SK-N-SH treated with all-trans-retinoic acid at 6 μM for 48 hours (cell line): Measurements from ENCODE around the gene RRP15.

ENCODE experiments used
- ATAC-seq: fragments of 200-7000 bp; cut with Tn5 transposase; 3 replicates; pipeline ENCODE4 v1.9.1; 2020; ENCODE audit warnings: mild to moderate bottlenecking, moderate library complexity
- ARNTL ChIP-seq: fragments of 450-650 bp; formaldehyde crosslinking; IDR thresholded peaks from 2 replicates; pipeline ENCODE4 v1.5.0; 2020; ENCODE audit warnings: low read depth, mild to moderate bottlenecking, moderate library complexity, borderline replicate concordance
- BACH2 ChIP-seq: fragments of 250-450 bp; sonication (Bioruptor Pico); IDR thresholded peaks from 2 replicates; pipeline ENCODE4 v1.9.0; 2021; ENCODE audit warnings: mild to moderate bottlenecking, borderline replicate concordance
- CREB5 ChIP-seq: fragments of 250-450 bp; sonication (Bioruptor Pico); IDR thresholded peaks from 2 replicates; pipeline ENCODE4 v1.5.1; 2020; ENCODE audit warnings: low read depth, mild to moderate bottlenecking, moderate library complexity
- CSDC2 ChIP-seq: fragments of 250-450 bp; sonication (Bioruptor Pico); IDR thresholded peaks from 2 replicates; pipeline ENCODE4 v1.5.0; 2020; ENCODE audit warnings: mild to moderate bottlenecking, moderate library complexity
- CSRNP3 ChIP-seq: fragments of 250-450 bp; sonication (Bioruptor Pico); IDR thresholded peaks from 2 replicates; pipeline ENCODE4 v1.5.1; 2021; ENCODE audit warnings: mild to moderate bottlenecking, moderate library complexity
- ESRRG ChIP-seq: fragments of 250-450 bp; sonication (Bioruptor Pico); IDR thresholded peaks from 2 replicates; pipeline ENCODE4 v1.6.1; 2021; ENCODE audit warnings: mild to moderate bottlenecking
- GLIS3 ChIP-seq: fragments of 250-450 bp; sonication (Bioruptor Pico); IDR thresholded peaks from 2 replicates; pipeline ENCODE4 v1.5.0; 2020; ENCODE audit warnings: mild to moderate bottlenecking, moderate library complexity
- ISL1 ChIP-seq: fragments of 250-450 bp; sonication (Bioruptor Pico); IDR thresholded peaks from 2 replicates; pipeline ENCODE4 v2.1.2; 2022; ENCODE audit warnings: mild to moderate bottlenecking, moderate library complexity
- OSR1 ChIP-seq: fragments of 250-450 bp; sonication (Bioruptor Pico); IDR thresholded peaks from 2 replicates; pipeline ENCODE4 v1.8.0; 2022; ENCODE audit warnings: moderate library complexity, mild to moderate bottlenecking, inconsistent platforms
- PATZ1 ChIP-seq: fragments of 250-450 bp; sonication (Bioruptor Pico); IDR thresholded peaks from 2 replicates; pipeline ENCODE4 v1.8.0; 2020; ENCODE audit warnings: mild to moderate bottlenecking, moderate library complexity, borderline replicate concordance
- POU6F1 ChIP-seq: fragments of 250-450 bp; sonication (Bioruptor Pico); IDR thresholded peaks from 2 replicates; pipeline ENCODE4 v1.8.0; 2021; ENCODE audit warnings: low read depth, mild to moderate bottlenecking, moderate library complexity, borderline replicate concordance
- PPARA ChIP-seq: fragments of 250-450 bp; sonication (Bioruptor Pico); IDR thresholded peaks from 2 replicates; pipeline ENCODE4 v1.5.0; 2020; ENCODE audit warnings: mild to moderate bottlenecking, borderline replicate concordance
- RARB ChIP-seq: fragments of 250-450 bp; sonication (Bioruptor Pico); IDR thresholded peaks from 2 replicates; pipeline ENCODE4 v1.8.0; 2021; ENCODE audit warnings: mild to moderate bottlenecking, moderate library complexity
- SNAI2 ChIP-seq: fragments of 250-450 bp; sonication (Bioruptor Pico); IDR thresholded peaks from 2 replicates; pipeline ENCODE4 v1.5.0; 2020; ENCODE audit warnings: mild to moderate bottlenecking, moderate library complexity
- TOX ChIP-seq: fragments of 250-450 bp; sonication (Bioruptor Pico); IDR thresholded peaks from 2 replicates; pipeline ENCODE4 v1.8.0; 2021; ENCODE audit warnings: mild to moderate bottlenecking, moderate library complexity, borderline replicate concordance
- TSHZ2 ChIP-seq: fragments of 250-450 bp; sonication (Bioruptor Pico); IDR thresholded peaks from 2 replicates; pipeline ENCODE4 v1.5.0; 2020; ENCODE audit warnings: mild to moderate bottlenecking, moderate library complexity
- ZC3H10 ChIP-seq: fragments of 250-450 bp; sonication (Bioruptor Pico); IDR thresholded peaks from 2 replicates; pipeline ENCODE4 v1.5.1; 2021; ENCODE audit warnings: mild to moderate bottlenecking, moderate library complexity
- ZFP3 ChIP-seq: fragments of 250-450 bp; sonication (Bioruptor Pico); IDR thresholded peaks from 2 replicates; pipeline ENCODE4 v1.5.0; 2020; ENCODE audit warnings: mild to moderate bottlenecking, moderate library complexity
- ZFP30 ChIP-seq: fragments of 450-650 bp; formaldehyde crosslinking; IDR thresholded peaks from 2 replicates; pipeline ENCODE4 v1.5.0; 2022; ENCODE audit warnings: mild to moderate bottlenecking, moderate library complexity
- ZNF565 ChIP-seq: fragments of 450-650 bp; formaldehyde crosslinking; conservative IDR thresholded peaks from 2 replicates; pipeline ENCODE4 v1.5.0; 2020; ENCODE audit warnings: low read depth, mild to moderate bottlenecking, moderate library complexity
- ZNF70 ChIP-seq: fragments of 450-650 bp; formaldehyde crosslinking; IDR thresholded peaks from 2 replicates; pipeline ENCODE4 v1.5.0; 2020; ENCODE audit warnings: mild to moderate bottlenecking, moderate library complexity
- ZNF8 ChIP-seq: fragments of 450-650 bp; formaldehyde crosslinking; IDR thresholded peaks from 2 replicates; pipeline ENCODE4 v1.5.0; 2020; ENCODE audit warnings: mild to moderate bottlenecking, moderate library complexity

Gene RRP15

GRCh38 chr1:218382261-218382660 lies 97.2 kb downstream of the RRP15 start:
- TF ChIP-seq ZNF565 (CRISPR knock-in tag) (no peak), ARNTL (no peak), ZFP3 (CRISPR knock-in tag) (no peak), ESRRG (CRISPR knock-in tag) (no peak), CSDC2 (no peak), ISL1 (CRISPR knock-in tag) (no peak), POU6F1 (CRISPR knock-in tag) (no peak), BACH2 (CRISPR knock-in tag) (no peak), ZNF8 (CRISPR knock-in tag) (no peak), ZFP30 (CRISPR knock-in tag) (no peak), PATZ1 (no peak)
- ATAC-seq, result no peak

GRCh38 chr1:218383051-218383450 lies 98.0 kb downstream of the RRP15 start:
- TF ChIP-seq SNAI2 (CRISPR knock-in tag), result no peak
- no peak for TF ChIP-seq CSDC2
- no peak for TF ChIP-seq TOX (CRISPR knock-in tag)
- TF ChIP-seq GLIS3 (CRISPR knock-in tag), result no peak
- TF ChIP-seq ZNF8 (CRISPR knock-in tag), result no peak
- TF ChIP-seq ZNF70 (CRISPR knock-in tag), result no peak
- no peak for TF ChIP-seq CSRNP3 (CRISPR knock-in tag)
- TF ChIP-seq CREB5 (CRISPR knock-in tag), result no peak
- no peak for TF ChIP-seq TSHZ2 (CRISPR knock-in tag)
- no peak for TF ChIP-seq BACH2 (CRISPR knock-in tag)
- TF ChIP-seq RARB, result no peak
- no peak for TF ChIP-seq ZFP30 (CRISPR knock-in tag)
- no peak for TF ChIP-seq ZNF565 (CRISPR knock-in tag)
- TF ChIP-seq ZC3H10, result no peak
- no peak for TF ChIP-seq ARNTL
- no peak for TF ChIP-seq ZFP3 (CRISPR knock-in tag)
- no peak for TF ChIP-seq ISL1 (CRISPR knock-in tag)
- TF ChIP-seq ESRRG (CRISPR knock-in tag), result no peak
- no peak for TF ChIP-seq PATZ1

GRCh38 chr1:218383681-218384080 lies 98.6 kb downstream of the RRP15 start:
- ATAC-seq, result no peak
- TF ChIP-seq BACH2 (CRISPR knock-in tag), result no peak
- TF ChIP-seq GLIS3 (CRISPR knock-in tag), result no peak
- TF ChIP-seq ZNF70 (CRISPR knock-in tag), result no peak
- no peak for TF ChIP-seq ZNF565 (CRISPR knock-in tag)
- TF ChIP-seq OSR1 (CRISPR knock-in tag), result no peak
- TF ChIP-seq ARNTL, result no peak
- no peak for TF ChIP-seq ISL1 (CRISPR knock-in tag)
- no peak for TF ChIP-seq ESRRG (CRISPR knock-in tag)
- TF ChIP-seq RARB, result no peak
- no peak for TF ChIP-seq PPARA (CRISPR knock-in tag)
- no peak for TF ChIP-seq ZFP3 (CRISPR knock-in tag)
- TF ChIP-seq SNAI2 (CRISPR knock-in tag), result no peak
- TF ChIP-seq CSDC2, result no peak
- TF ChIP-seq CSRNP3 (CRISPR knock-in tag), result no peak

More at GRCh38 chr1:218383051-218383450, 98.0 kb downstream of the RRP15 start:
- ATAC-seq, result no peak
